T-helper 2 cell treated with Interferon-gamma antibody and Interleukin-4, amounts not matched to agents 100 ng/mL and 5 ng/mL, for 36 hours (primary cell): Measurements from ENCODE around the gene DIS3L2. TPM values are rescaled to one million over a fixed set of nuclear protein-coding genes. Genes with fewer than 3 reads are reported as not detected.

Experiments
- intact Hi-C: fragments of 100-400 bp; cut with micrococcal nuclease; formaldehyde crosslinking; loops from one replicate; pipeline ENCODE4 v1.15.1; 2023
- total RNA-seq: library from RNA; stranded (reverse); gene quantifications from 2 replicates; pipeline ENCODE4 v1.2.3, GENCODE V29; 2022

The DIS3L2 gene
- total RNA-seq, 1 donor from 2014 or later = 43.7 TPM

GRCh38 chr2:232339121-232340081 lies 377.9 kb downstream of the DIS3L2 start:
- intact Hi-C loops = no loop called here

- intact Hi-C loops = no loop called here
Observed at GRCh38 chr2:232340171-232340935, 378.8 kb downstream of the DIS3L2 start.

DNA sequence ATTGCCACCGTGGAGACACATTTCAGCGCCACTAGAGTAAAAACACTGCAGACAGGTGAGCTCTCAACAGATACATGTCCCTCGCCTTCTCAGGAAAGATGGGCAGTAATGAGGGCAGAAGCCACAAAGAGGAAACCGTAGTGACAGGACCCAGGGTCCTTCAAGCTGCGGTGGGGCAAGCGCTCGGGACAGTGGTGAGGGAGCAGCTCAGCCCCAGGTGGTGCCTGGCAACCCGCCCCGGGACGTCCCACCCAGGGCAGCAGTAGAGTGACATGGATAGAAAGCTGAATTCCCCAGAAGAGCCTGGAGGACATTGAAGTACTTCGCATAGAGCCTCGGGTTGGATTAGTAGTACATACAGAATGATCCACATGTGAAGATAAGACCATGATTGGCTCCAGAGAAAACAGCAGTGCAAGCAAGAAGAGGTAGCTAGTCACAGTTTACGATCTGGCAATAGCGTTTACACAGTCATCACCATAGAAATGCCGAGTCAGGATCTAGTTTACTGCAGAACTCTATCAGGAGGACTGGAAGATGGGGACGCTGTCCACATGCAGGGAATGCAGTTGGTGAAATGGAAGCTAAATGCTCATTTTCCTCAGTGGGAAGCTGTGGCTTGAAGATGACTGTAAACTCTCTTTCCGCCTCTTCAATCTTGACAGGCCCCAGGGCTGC lies 379.7 kb downstream of the DIS3L2 start:
- intact Hi-C loops = no loop called here

DNA sequence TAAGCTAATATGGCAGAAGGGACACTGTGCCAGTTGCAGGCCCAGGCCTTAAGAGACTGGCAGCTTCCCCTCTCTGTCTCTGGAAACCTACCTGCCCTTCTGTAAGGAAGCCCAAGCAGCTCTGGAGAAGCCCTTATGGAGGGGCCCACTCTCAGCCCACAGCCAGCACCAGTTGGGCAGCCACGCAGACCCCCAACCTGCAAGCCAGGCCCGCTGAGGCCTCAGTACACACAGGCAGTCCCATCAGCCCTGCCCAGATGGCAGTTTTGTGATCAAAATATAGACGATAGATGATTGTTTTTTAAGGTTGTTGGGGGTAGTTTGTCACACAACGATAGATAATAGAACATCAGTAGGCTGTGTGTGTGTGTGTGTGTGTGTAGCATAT lies 380.2 kb downstream of the DIS3L2 start:
- intact Hi-C loops = no loop called here

DNA sequence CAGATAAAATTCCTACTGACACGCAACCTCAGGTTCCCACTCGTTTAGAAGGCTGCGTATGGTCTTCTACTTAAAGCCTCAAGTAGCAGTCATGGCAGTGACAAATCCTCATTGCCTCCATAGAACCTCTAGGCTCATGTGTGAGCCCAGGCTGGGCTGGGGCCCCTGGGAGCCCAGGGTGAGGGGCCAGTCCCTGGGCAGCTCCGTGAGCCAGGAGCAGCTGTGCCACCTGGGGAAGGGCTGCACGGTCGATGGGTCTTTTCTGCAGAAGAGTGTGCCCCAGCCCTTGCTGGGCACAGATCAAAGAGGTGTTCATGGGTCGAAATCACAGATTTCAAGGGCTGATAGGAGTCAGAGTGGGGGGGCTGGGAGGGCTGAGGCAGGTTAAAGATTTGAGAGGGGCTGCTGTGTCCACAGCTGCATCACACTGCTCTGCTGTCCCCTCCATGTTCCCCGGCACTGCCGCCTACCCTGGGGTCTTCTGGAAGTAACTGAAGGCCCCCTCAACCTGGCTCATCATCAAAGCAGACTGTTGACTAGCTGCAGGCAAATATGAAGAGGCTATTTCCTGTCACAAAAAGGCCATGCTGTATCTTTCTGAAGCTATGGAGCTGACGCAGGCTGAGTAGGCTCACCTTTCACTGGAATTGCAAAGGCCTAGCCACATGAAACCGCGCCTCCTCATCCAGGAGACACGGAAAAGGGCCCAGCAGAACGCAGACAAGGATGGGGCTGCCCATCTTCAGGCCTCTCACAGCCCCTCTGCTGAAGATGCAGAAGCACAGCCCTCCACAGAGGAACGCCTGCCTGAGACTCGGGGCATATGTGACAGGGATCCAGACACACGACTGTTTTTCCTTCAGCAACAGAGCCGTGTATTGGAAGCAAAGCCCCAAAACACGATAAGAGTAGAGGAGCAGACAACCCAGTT lies 381.4 kb downstream of the DIS3L2 start:
- intact Hi-C loops = no loop called here

DNA sequence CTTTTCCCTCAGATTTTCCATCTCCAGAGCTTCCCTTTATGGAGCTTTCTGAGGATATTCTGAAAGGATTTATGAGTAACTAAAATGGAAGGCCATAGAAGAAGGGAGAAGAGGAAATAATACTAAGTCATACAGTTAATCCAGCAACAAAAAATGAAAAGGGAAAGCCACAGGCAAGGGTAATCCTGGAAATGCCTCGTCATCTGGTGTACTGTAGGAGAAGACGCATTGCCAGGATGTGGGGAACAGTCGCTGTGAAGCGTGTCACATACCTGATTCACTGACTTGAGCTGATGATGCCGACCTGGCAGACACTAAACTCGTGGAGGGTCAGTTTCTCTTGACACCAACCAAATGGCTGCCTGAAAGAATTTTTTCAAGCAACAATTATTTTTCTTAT lies 382.3 kb downstream of the DIS3L2 start:
- intact Hi-C loops = no loop called here

- intact Hi-C loops = no loop called here
Observed at GRCh38 chr2:232345251-232345650, 383.7 kb downstream of the DIS3L2 start.

DNA sequence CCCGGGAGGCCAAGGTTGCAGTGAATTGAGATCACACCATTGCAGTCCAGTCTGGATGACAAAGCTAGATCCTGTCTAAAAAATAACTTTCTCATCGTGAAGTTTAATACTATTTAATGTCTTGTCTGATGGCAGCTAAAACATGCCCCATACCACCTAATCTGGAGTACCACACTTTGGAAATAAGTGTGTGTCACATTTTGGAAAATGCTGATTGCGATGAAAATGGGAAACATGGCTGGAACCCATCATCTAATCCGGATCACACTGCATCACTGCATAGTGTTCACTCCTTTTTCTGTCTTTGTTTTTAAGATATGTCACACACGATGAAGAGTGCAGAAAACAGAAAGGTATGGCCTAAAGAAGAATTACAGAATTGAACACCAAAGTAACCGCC lies 385.9 kb downstream of the DIS3L2 start:
- intact Hi-C loops = no loop called here

DNA sequence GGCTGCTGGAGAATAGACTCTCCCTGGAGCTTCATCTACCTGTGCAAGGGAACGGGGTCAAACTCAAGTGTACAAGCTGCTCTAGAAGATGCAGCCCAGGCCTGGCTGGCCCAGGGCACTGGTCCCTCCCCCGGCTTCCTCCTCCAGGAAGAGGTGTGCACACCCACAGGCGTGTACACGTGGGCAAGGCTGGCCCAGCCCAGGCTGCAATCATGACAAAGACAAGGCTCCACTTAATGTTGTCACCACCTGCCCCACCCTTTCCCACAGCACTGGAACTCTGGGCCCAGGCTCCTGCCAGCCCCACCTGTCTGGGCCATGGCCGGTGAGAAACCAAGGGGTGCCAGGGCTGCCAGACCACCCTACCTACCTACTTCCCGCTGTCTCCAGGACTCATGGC lies 387.4 kb downstream of the DIS3L2 start:
- intact Hi-C loops = no loop called here

DNA sequence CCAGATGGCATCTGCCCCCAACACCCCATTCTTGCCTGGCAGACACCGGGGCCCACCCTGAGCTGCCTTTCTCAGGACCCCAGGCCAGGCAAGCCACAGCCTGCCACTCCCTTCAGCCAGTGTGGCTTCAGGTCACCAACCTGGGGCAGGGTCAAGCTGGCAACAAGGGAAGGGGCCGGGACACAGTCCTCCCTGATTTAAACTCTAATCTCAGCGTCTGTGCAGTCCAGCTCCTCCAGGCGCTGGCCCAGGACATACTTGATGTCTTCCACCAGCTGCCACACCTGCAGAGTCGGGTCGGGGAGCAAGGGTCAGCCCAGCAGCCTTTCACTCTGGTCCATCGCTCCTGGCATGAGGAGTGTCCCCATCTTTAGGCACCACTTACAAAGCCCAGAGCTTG lies 388.0 kb downstream of the DIS3L2 start:
- intact Hi-C loops = no loop called here

DNA sequence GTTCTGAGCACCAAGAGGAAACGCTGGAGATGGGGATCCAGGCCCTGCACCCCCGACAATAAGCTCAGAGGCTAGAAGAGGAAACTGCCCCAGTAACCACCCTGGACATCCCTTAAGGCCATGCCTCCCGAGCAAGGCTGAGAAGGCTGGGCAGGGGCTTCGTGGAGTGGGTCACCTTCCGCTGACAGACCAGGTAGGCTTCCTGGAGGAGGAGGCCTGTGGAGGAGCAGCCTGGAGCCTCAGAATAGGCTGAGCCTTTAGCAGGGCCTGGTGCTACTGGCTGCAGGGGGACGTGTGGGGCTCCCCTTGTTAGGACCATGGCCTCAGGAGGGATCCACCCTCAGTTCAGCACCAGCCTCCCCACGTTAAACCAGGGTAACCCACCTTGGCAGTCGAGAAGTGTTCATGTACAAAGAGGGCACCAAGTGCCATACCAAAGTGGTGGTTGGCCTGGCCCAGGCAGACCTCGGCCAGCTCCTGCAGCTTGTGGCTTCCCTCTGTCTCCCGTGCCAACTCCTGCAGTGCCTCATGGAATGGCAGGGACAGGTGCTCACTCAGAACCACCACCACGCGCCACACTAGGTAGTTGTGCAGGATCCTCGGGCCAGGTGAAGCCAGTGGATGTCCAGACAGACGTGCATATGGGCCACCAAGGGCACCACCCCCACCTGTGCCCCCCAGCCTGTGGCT lies 388.6 kb downstream of the DIS3L2 start:
- intact Hi-C loops = no loop called here

- intact Hi-C loops = no loop called here
Observed at GRCh38 chr2:232350804-232351685, 389.5 kb downstream of the DIS3L2 start.

GRCh38 chr2:232351686-232352510 lies 390.4 kb downstream of the DIS3L2 start:
- intact Hi-C loops = no loop called here

GRCh38 chr2:232352511-232353091 lies 391.1 kb downstream of the DIS3L2 start:
- intact Hi-C loops = no loop called here

GRCh38 chr2:232353096-232353495 lies 391.6 kb downstream of the DIS3L2 start:
- intact Hi-C loops = no loop called here

DNA sequence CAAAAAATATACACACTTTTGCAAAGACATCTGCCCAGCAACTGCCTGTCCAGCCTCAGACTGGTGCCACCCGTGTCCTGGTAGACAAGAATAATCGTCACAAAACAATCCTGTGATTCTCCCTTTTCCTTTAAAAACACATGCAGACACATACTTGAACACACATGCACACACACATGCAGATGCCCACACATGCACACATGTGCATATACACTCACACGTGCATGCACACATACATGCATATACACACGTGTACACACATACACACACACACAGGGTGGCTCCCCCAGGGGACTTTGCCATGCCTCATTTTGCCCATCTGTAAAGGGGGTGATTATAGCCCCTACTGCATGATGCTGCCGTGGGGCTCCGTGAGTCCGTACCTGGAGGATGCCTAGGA lies 392.1 kb downstream of the DIS3L2 start:
- intact Hi-C loops = no loop called here

DNA sequence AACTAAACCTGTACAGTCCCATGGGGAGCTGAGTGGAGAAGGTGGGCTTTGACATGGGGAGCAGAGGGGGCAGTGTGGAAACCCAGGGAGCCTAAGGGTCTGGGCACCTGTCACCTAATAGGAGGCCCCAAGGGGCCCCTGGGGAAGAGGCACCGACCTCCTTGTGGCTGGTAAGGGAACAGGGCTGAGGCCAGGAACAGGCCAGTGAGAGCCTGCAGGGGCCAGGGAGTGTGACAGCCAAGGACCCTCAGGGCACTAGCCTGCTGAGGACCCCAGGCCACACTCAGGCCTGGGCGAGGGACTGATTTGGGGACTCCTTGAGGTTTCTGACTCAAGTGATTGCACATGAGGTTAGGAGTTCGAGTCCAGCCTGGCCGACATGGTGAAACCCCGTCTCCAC lies 392.6 kb downstream of the DIS3L2 start:
- intact Hi-C loops = no loop called here

DNA sequence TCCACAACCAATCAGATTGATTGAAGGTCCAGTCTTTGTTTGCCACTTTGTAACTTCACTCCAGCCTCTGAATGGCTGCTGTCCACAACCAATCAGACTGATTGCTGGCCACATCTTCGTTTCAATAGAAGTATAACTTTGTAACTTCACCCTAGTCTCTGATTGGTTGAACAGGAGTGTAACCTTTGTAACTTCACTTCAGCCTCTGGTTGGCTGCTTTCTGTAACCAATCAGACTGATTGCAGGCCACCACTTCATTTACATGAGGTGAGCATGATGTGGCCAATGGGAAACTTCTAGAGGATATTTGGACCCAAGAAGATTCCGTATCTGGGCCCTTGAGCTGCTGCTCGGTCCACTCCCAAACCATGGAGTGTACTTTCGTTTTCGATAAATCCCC lies 400.1 kb downstream of the DIS3L2 start:
- intact Hi-C loops = no loop called here
